HL-60/S4 treated with retinoic acid at 250 ng/mL for 4 days and 3 days (cell line): ENCODE results near the gene PDE9A.

Experiments used
- in situ Hi-C: fragments of 300-500 bp; cut with MboI; formaldehyde crosslinking; loops from 2 replicates; pipeline ENCODE4 v1.7.0; 2022; ENCODE audit warnings: low sequenced_read_pairs

Gene PDE9A

GRCh38 chr21:42815217-42815616 is 161.8 kb downstream of the PDE9A start:
- in situ Hi-C loops, result no loop called here

- in situ Hi-C loops, result no loop called here
Observed at GRCh38 chr21:42818328-42818749, 164.9 kb downstream of the PDE9A start.

- in situ Hi-C loops, result loop anchor here (5.0 kb wide), 1 partner anchor 223 kb away; no protein-coding TSS in a partner anchor
Observed at GRCh38 chr21:42819861-42820615, 166.6 kb downstream of the PDE9A start.

GRCh38 chr21:42820616-42821465 is 167.4 kb downstream of the PDE9A start:
- in situ Hi-C loops, result loop anchor here (5.0 kb wide), 1 partner anchor 224 kb away; no protein-coding TSS in a partner anchor
